Common myeloid progenitor, CD34-positive (primary cell): Measurements from ENCODE around the gene UVRAG.
A peak's percentile ranks its signal among the peaks of the same experiment; 100 is the strongest.

Experiments used
- CTCF ChIA-PET: fragments of 350-600 bp; sonication (Branson Sonifier 250); formaldehyde crosslinking; loops from one replicate; lab custom pipeline; 2021; ENCODE audit warnings: antibody characterized with exemption; lab: Charles Lee
- POLR2A ChIA-PET: fragments of 350-600 bp; sonication (Branson Sonifier 250); formaldehyde crosslinking; loops from one replicate; lab custom pipeline; 2021; ENCODE audit warnings: antibody characterized with exemption; lab: Charles Lee
- DNase-seq, 3 donors: peaks; one replicate each; pipeline versions ENCODE4 v3.0.0 to v3.0.0-alpha.2; 2013
- H3K27ac ChIP-seq, 2 experiments: 1 replicate in 1 of 2; 2 replicates in 1 of 2; pipeline ENCODE4 v1.7.0; 2013; ENCODE audit warnings: inconsistent platforms in 2 of 2, low read length in 2 of 2, mild to moderate bottlenecking in 2 of 2, low read depth in 1 of 2, moderate library complexity in 1 of 2; ENCODE audit not compliant: severe bottlenecking in 2 of 2, insufficient read depth in 1 of 2, poor library complexity in 1 of 2
- H3K27me3 ChIP-seq, 5 experiments: replicated peaks in 2 of 5; 1 replicate in 3 of 5; 2 replicates in 2 of 5; pipeline versions ENCODE4 v1.6.1 to v1.7.0; 2013; ENCODE audit warnings: low read length in 4 of 5, mild to moderate bottlenecking in 2 of 5, moderate library complexity in 2 of 5, inconsistent platforms in 1 of 5; ENCODE audit not compliant: insufficient read depth in 5 of 5, control insufficient read depth in 4 of 5
- H3K36me3 ChIP-seq, 4 experiments: 1 replicate in 2 of 4; 2 replicates in 2 of 4; pipeline versions ENCODE4 v1.6.1 to v1.7.0; 2013; ENCODE audit warnings: low read length in 3 of 4, control low read depth in 1 of 4, mild to moderate bottlenecking in 1 of 4; ENCODE audit not compliant: control insufficient read depth in 4 of 4, insufficient read depth in 4 of 4
- H3K4me1 ChIP-seq, 4 experiments: 1 replicate in 3 of 4; 2 replicates in 1 of 4; pipeline versions ENCODE4 v1.6.1 to v1.7.1; 2013; ENCODE audit warnings: low read length in 3 of 4, mild to moderate bottlenecking in 3 of 4, control low read depth in 1 of 4, inconsistent platforms in 1 of 4, moderate library complexity in 1 of 4; ENCODE audit not compliant: control insufficient read depth in 4 of 4, insufficient read depth in 4 of 4; ENCODE audit errors: control extremely low read depth in 1 of 4
- H3K4me3 ChIP-seq, 7 experiments: 1 replicate in 4 of 7; 2 replicates in 3 of 7; pipeline versions ENCODE4 v1.5.1 to v1.7.0; 2013; ENCODE audit warnings: mild to moderate bottlenecking in 7 of 7, low read length in 6 of 7, moderate library complexity in 6 of 7, inconsistent platforms in 2 of 7, low read depth in 2 of 7, control low read depth in 1 of 7; ENCODE audit not compliant: insufficient read depth in 4 of 7, control insufficient read depth in 1 of 7; ENCODE audit errors: extremely low read depth in 1 of 7
- H3K9me3 ChIP-seq, 5 experiments: 1 replicate in 4 of 5; 2 replicates in 1 of 5; pipeline versions ENCODE4 v1.6.1 to v1.7.1; 2013; ENCODE audit warnings: low read length in 4 of 5, mild to moderate bottlenecking in 2 of 5, inconsistent platforms in 1 of 5, low read depth in 1 of 5, moderate library complexity in 1 of 5; ENCODE audit not compliant: control insufficient read depth in 4 of 5, insufficient read depth in 2 of 5; ENCODE audit errors: control extremely low read depth in 1 of 5
- WGBS: methylation state at CpG from one replicate; pipeline ENCODE4 v1.1.5; 2013; ENCODE audit not compliant: insufficient coverage; 5-methylcytosine and 5-hydroxymethylcytosine counted together

Gene UVRAG

GRCh38 chr11:75777461-75778110 is 37.4 kb upstream of the UVRAG start:
- WGBS: 78% methylated on average over 8 of the region's 13 CpGs
- no peaks in the 10 kb centered on the region for H3K27me3 ChIP-seq
- ChIA-PET POLR2A (no interaction called here), CTCF (interaction anchor here (0.7 to 3.5 kb wide), 4 partner anchors 9 to 77 kb away, joined by 3 to 19 read pairs (median 4); partner anchors contain the start of gene DGAT2)
- H3K4me3 ChIP-seq: no peak overlapping the region
- no peak overlapping the region for H3K27ac ChIP-seq
- H3K4me1 ChIP-seq: peaks cover 3 to 32% (median 9%) of the 10 kb centered on the region in 4 experiments
- DNase-seq: peak in 2 of 3 donors; percentile 42 to 54
- H3K36me3 ChIP-seq: no peaks in the 10 kb centered on the region
- no peaks in the 10 kb centered on the region for H3K9me3 ChIP-seq

DNA sequence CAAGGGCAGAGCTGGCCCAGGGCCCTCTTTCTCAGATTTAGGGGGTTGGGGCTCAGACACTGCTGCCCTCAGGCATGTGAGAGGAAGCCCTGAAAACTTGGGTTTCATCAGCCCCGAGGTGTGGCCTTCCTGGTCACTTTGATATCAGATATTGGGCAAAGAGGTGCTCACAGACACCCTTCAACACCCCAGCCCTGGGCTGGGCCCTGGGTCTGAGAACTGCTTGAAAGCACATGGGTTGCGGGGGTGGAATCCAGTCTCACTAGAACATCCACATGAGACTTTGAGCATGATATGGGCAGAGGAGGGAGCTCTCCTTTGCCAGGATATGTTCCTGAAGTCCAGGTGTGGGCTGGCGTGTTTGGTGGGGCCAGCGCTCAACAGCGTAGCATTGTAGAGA is 36.0 kb upstream of the UVRAG start:
- H3K4me1 ChIP-seq: peaks cover 3 to 33% (median 7%) of the 10 kb centered on the region in 4 experiments
- H3K27me3 ChIP-seq: no peaks in the 10 kb centered on the region
- H3K4me3 ChIP-seq: no peak overlapping the region
- no peak for DNase-seq
- no peaks in the 10 kb centered on the region for H3K36me3 ChIP-seq
- 100% methylated on average over 4 of the region's 5 CpGs for WGBS
- CTCF ChIA-PET: interaction anchor here (1.0 to 3.5 kb wide), 3 partner anchors 15 to 50 kb away, joined by 3 to 19 read pairs (median 3); no protein-coding TSS in a partner anchor
- no peaks in the 10 kb centered on the region for H3K9me3 ChIP-seq
- no peak overlapping the region for H3K27ac ChIP-seq
- POLR2A ChIA-PET: interaction anchor here (0.6 kb wide), 1 partner anchor 201 kb away, joined by 6 read pairs; no protein-coding TSS in a partner anchor

- Histone ChIP-seq H3K4me3 (no peak overlapping the region), H3K4me1 (peaks cover 0 to 31% (median 6%) of the 10 kb centered on the region in 4 experiments), H3K27me3 (no peaks in the 10 kb centered on the region), H3K27ac (no peak overlapping the region), H3K9me3 (no peaks in the 10 kb centered on the region), H3K36me3 (no peaks in the 10 kb centered on the region)
- ChIA-PET POLR2A (no interaction called here), CTCF (interaction anchor here (0.7 to 3.5 kb wide), 4 partner anchors 9 to 23 kb away, joined by 3 to 19 read pairs (median 3); no protein-coding TSS in a partner anchor)
- 100% methylated on average over 1 of the region's 2 CpGs for WGBS
- DNase-seq: peak in 2 of 3 donors; percentile 59 to 71
These were observed 35.0 kb upstream of the UVRAG start for GRCh38 chr11:75779960-75780359.

- no peaks in the 10 kb centered on the region for H3K27me3 ChIP-seq
- H3K27ac ChIP-seq: no peak overlapping the region
- CTCF ChIA-PET: interaction anchor here (0.9 to 3.5 kb wide), 3 partner anchors 8 to 22 kb away, joined by 3 to 19 read pairs (median 4); no protein-coding TSS in a partner anchor
- no peaks in the 10 kb centered on the region for H3K36me3 ChIP-seq
- 85% methylated on average over 2 of the region's 3 CpGs for WGBS
- POLR2A ChIA-PET: interaction anchor here (1.5 kb wide), 1 partner anchor 11 kb away, joined by 5 read pairs; no protein-coding TSS in a partner anchor
- H3K4me3 ChIP-seq: no peak overlapping the region
- H3K9me3 ChIP-seq: no peaks in the 10 kb centered on the region
- no peak for DNase-seq
- peaks cover 0 to 31% (median 6%) of the 10 kb centered on the region in 4 experiments for H3K4me1 ChIP-seq
These were observed 34.1 kb upstream of the UVRAG start for GRCh38 chr11:75780888-75781287.

DNA sequence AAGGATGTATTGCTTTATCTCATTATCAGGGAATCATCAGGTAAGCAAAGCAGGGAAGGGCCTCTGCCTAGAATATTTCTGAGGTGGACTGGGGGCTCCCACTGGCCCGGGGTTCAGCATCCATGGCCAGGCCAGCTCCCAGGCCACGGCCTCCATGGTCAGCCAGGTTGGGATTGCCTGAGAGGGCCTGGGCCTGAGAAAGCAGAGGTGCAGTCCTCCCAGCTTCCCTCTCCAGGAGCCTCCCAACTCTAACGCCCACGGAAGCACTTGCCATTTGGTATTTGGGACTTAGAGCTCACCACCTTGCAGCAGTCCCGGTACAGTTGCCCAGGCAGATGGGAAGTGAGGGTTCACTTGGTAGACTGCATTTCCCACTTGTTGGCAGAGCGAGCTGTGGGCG is 33.7 kb upstream of the UVRAG start:
- POLR2A ChIA-PET: interaction anchor here (1.5 kb wide), 1 partner anchor 11 kb away, joined by 5 read pairs; no protein-coding TSS in a partner anchor
- no peaks in the 10 kb centered on the region for H3K9me3 ChIP-seq
- no peak for DNase-seq
- peaks cover 0 to 30% (median 6%) of the 10 kb centered on the region in 4 experiments for H3K4me1 ChIP-seq
- no peak overlapping the region for H3K27ac ChIP-seq
- H3K36me3 ChIP-seq: no peaks in the 10 kb centered on the region
- H3K27me3 ChIP-seq: no peaks in the 10 kb centered on the region
- no peak overlapping the region for H3K4me3 ChIP-seq
- WGBS: 94% methylated on average over 7 of the region's 7 CpGs
- CTCF ChIA-PET: interaction anchor here (0.9 to 3.5 kb wide), 3 partner anchors 8 to 21 kb away, joined by 3 to 19 read pairs (median 4); no protein-coding TSS in a partner anchor

GRCh38 chr11:75781831-75782230 is 33.2 kb upstream of the UVRAG start:
- CTCF ChIA-PET: interaction anchor here (0.9 kb wide), 1 partner anchor 9 kb away, joined by 4 read pairs; no protein-coding TSS in a partner anchor
- no peak for DNase-seq
- 95% methylated on average over 8 of the region's 9 CpGs for WGBS

More at GRCh38 chr11:75781831-75782230, 33.2 kb upstream of the UVRAG start:
- Histone ChIP-seq H3K36me3 (no peaks in the 10 kb centered on the region), H3K4me3 (no peak overlapping the region), H3K27ac (no peak overlapping the region), H3K9me3 (no peaks in the 10 kb centered on the region), H3K27me3 (no peaks in the 10 kb centered on the region), H3K4me1 (peaks cover 0 to 25% (median 6%) of the 10 kb centered on the region in 4 experiments)
- POLR2A ChIA-PET: interaction anchor here (1.5 kb wide), 1 partner anchor 12 kb away, joined by 5 read pairs; no protein-coding TSS in a partner anchor
